HG03095 (cell line): Measurements from ENCODE around the gene JAG1.
A peak's percentile ranks its signal among the peaks of the same experiment; 100 is the strongest.

ENCODE experiments used
- ATAC-seq: cut with Tn5 transposase; IDR thresholded peaks from one replicate; pipeline ENCODE4 v1.9.1; 2021; ENCODE audit warnings: moderate library complexity; ENCODE audit not compliant: unreplicated experiment

Gene JAG1

GRCh38 chr20:10654630-10655029 lies 19.2 kb downstream of the JAG1 start:
- ATAC-seq = peak; percentile 71

GRCh38 chr20:10654250-10654610 lies 19.6 kb downstream of the JAG1 start:
- no peak for ATAC-seq

DNA sequence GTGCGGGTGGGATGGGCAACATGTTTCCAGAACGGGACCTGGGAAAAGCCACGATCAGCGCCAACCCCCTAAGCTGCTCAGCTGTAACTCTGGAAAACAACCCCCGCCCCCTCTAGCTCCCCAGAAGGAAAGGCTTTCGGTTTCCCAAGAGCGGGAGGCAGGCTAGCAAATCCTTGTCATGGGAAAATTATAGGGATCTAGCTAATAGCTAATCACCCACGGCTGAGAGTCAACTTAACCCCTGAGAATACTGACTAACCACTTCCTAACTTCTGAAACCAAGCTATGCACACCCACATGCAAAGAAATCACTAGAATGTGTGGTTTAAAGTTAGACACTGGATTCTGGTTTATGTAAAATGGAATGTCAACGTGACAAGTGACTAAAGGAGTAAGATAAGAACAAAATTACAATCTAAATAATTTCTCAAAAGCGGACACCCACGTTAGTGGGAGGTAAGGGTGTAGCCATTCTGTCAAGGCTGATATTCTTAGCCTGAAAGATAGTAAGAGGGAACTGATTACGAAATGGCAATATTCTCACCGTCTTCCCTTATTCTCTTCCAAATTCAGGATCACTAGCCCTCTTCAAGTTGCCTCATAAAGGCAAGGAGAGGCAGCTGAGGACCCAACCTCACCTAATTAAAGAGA lies 20.1 kb downstream of the JAG1 start:
- no peak for ATAC-seq

GRCh38 chr20:10652660-10653261 lies 21.0 kb downstream of the JAG1 start:
- ATAC-seq = no peak

GRCh38 chr20:10652185-10652584 lies 21.6 kb downstream of the JAG1 start:
- ATAC-seq = no peak

DNA sequence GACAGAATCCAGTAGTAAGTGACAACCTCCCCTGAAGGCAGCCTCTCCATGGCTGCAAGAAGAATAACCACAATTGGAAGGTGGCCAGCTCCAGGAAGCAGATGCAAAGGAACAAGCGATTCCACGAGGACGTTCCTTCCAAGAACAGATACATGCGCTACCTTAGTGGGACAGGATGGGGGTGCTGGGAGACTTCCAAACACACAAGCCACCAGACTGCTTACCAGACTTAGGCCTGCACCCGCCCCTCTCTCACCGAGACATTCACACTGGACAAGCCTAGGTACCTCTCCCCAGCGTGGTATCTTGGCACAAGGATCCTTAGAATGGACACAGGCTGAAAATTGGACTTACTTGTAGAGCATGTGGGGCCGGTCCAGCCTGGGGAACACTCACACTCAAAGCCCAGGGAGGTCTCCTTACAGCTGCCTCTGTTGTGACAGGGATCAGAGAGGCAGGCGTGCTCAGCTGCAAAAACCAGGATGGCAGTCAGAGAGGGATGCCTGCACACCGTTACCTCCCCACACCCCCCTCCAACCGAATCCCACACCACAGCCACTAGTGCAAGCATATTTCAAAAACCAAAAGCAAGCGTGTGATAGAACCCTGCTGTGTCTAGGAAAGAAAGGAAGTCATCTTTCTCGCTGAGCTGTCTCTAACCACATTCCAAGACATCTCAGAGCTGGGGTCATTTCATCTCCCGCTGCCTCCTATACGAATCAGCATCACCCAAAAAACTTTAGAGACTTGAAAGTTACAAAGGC lies 22.4 kb downstream of the JAG1 start:
- no peak for ATAC-seq

GRCh38 chr20:10649797-10650160 lies 24.0 kb downstream of the JAG1 start:
- ATAC-seq = no peak

DNA sequence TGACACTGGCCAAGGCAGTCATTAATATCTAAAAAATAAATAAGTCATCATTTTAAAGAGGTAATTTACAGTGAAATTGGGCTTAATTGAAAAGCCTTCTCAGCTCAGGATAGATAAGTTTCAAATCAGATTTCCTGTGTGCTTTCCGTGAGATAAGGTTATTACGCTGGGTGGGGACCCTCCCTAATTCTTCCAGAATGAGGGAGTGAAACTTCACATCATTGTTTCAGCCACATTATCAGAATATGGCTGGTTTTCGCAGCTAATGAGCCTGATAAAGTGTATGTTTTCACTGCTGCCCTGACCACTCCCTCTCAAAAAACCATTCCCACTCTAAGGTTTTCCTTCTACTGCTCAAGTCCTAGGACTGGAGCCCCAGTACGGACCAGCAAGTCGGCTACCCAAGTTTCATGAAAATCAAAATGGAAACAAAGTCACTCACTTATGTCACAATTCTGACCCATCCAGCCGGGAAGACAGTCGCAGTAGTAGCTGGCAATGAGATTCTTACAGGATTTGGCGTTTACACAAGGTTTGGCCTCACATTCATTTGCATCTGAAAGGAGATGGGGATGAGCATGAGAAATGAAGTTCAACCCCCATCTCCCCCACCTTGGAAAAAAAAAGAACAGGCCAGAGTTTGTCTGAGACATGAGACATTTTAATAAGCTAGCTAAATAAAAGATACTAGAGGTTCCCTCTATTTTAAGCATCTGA lies 24.6 kb downstream of the JAG1 start:
- ATAC-seq = no peak

- no peak for ATAC-seq
Observed at GRCh38 chr20:10648651-10649050, 25.1 kb downstream of the JAG1 start.

GRCh38 chr20:10647909-10648308 lies 25.9 kb downstream of the JAG1 start:
- no peak for ATAC-seq

- no peak for ATAC-seq
Observed at GRCh38 chr20:10647471-10647870, 26.3 kb downstream of the JAG1 start.

DNA sequence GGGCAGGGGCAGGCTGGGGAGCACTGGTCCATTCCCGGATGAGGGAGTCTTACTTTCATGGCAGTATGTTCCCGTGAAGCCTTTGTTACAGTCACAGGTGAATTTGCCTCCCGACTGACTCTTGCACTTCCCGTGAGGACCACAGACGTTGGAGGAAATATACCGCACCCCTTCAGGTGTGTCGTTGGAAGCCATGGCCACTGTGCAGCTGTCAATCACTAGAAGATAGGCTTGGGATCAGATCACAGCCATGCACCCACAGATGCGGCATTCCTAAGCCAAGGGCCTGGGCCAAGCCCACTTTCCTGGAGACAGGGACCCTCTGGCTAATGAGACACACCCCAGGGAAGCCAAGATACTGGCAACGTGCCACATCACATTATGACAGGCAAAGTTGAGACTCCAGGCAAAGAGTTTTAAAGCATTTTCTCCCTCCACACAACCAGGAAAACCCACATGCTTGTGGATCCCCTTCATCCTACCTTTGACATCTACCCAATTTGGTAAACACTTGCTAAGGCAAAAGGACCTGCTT lies 26.8 kb downstream of the JAG1 start:
- no peak for ATAC-seq

GRCh38 chr20:10646006-10646405 lies 27.8 kb downstream of the JAG1 start:
- no peak for ATAC-seq

DNA sequence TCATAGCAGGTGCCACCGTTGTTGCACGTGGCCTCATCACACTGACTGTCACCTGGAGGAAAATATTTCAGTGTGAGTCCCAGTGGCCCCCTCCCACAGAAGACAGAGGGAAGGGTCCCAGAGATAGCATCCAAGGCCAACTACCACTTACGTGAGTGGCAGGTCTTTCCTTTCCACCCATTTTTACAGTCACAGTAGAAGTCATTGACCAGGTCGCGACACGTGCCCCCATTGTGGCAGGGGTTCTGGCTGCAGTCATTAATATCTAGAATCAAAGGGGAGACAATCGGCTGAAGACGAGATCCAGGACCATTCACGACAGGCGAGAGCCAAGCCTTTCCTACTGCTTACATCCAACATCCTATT lies 28.6 kb downstream of the JAG1 start:
- no peak for ATAC-seq

DNA sequence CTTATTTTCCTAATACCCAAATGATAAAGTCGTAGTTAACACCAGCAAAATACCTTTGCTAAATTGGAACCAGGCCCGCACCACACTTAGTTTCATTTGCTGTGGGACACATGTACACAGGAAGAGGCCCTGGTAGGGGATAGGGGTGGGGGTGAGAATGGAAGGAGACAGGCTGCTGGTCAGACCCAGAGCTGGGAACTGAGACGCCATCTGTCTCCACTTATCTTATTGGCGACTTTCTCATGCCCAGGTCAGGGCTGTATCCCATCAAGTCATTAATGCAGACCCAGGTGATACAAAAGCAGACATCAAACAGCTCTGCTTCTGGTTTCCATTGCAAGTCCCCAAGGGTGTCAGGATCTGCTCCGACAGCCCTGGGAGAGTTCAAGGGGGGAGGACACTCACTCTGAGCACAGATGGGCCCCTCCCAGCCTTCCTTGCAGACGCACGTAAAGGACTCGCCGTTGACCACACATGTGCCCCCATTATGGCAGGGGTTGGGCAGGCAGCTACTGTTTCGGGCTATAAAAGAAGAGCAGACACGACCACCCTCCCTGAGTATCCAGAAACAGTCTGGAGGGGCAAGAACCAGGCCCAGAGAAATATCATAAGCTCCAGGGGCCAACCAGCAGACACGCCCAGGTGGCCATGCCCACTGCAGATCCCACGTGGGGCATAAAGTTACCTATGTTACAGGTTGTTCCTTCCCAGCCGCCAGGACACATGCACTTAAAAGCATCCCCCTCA lies 29.2 kb downstream of the JAG1 start:
- peak; percentile 56 for ATAC-seq

GRCh38 chr20:10643560-10643873 lies 30.3 kb downstream of the JAG1 start:
- no peak for ATAC-seq

DNA sequence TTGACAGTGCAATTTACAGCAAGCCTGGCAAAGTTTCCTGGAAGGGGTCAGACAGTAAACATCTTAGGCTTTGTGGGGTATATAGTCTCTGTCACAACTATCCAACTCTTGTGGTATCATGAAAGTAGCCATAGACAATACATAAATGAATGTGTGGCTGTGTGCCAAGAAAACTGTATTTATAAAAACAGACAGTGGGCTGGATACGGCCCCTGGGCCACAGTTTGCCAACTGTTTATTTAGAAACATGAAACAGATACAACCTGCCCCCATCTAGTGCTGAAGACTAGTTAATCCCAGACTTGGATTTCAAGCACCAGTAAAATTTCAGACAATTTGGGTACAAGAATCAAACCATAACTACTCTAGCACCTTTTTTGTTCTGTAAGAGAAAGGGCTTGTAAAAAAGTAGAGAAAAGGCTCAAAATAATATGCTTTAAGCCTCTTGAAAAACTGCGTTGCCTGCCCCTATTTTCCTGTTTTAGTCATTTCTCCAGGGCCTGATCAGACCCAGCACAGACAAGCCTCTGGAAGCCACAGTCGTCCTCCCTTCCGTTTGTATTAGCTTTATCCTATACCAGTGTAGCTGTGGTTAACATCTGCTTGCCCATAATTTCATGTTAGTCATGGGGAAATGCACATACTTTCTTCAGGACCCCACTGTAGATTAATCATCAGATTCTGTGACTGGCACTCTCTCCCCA lies 30.8 kb downstream of the JAG1 start:
- no peak for ATAC-seq

DNA sequence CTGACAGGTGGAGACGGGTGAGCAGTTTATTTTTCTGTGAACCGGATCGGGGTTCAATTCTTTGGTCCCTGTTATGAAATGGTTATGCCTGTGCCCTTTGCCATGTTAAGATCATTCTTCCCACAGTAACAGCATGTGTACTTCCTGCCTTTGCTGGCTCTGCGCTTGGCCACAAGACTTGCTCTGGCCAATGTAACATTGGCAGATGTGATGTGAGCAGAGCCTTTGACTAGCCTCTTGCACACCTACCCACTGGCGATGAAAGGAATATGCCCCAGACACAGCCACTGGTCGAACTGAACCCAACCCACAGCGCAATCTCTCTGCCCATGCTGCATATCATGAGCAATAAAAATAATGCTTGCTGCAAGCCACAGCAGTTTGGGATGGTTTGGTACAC lies 31.9 kb downstream of the JAG1 start:
- ATAC-seq = no peak

- ATAC-seq = no peak
Observed at GRCh38 chr20:10641467-10641866, 32.3 kb downstream of the JAG1 start.

- ATAC-seq = no peak
Observed at GRCh38 chr20:10640897-10641296, 32.9 kb downstream of the JAG1 start.
